GM12878 (cell line): Measurements from ENCODE around the gene DUSP22. TPM values are rescaled to one million over a fixed set of nuclear protein-coding genes. Genes with fewer than 3 reads are reported as not detected.

Experiments used
- ATAC-seq: fragments of 200-7000 bp; cut with Tn5 transposase; 3 replicates; pipeline ENCODE4 v1.9.1; 2020; ENCODE audit warnings: mild to moderate bottlenecking, moderate library complexity
- BruUV-seq: library from RNA; stranded (reverse); fragments of 400-500 nt; replicated peaks from 2 replicates; lab custom pipeline; 2021; lab: Mats Ljungman, UMichigan
- CTCF ChIA-PET: fragments of 300-600 bp; sonication (Branson Sonifier 250); formaldehyde crosslinking; extraction: SDS; loops from one replicate; lab custom pipeline; 2021; ENCODE audit warnings: inconsistent platforms; lab: Yijun Ruan, JAX
- POLR2A ChIA-PET: fragments of 350-600 bp; formaldehyde crosslinking; extraction: SDS; loops from one replicate; lab custom pipeline; 2021; ENCODE audit warnings: inconsistent platforms; lab: Charles Lee
- RAD21 ChIA-PET: fragments of 300-600 bp; sonication (Branson Sonifier 250); formaldehyde crosslinking; loops from one replicate; lab custom pipeline; 2023; ENCODE audit warnings: antibody characterized with exemption; ENCODE audit not compliant: unreplicated experiment; lab: Charles Lee
- SMC1A ChIA-PET: fragments of 300-600 bp; sonication (Branson Sonifier 250); formaldehyde crosslinking; loops from one replicate; lab custom pipeline; 2023; ENCODE audit not compliant: unreplicated experiment, uncharacterized antibody; lab: Charles Lee
- DNase-seq: peaks from one replicate; pipeline ENCODE4 v3.0.0-alpha.2; 2011; ENCODE audit warnings: low read depth, low spot score
- FAIRE-seq: peaks from 3 replicates; lab custom pipeline; 2011; peaks lifted over from hg19 to GRCh38; lab: Jason Lieb, UNC
- H2AFZ ChIP-seq: 2 replicates; pipeline ENCODE4 v1.6.0; 2011; ENCODE audit warnings: low read depth, low read length, control low read depth; ENCODE audit not compliant: control insufficient read depth
- H3K27ac ChIP-seq: 2 replicates; pipeline ENCODE4 v1.5.1; 2011; ENCODE audit warnings: control low read depth; ENCODE audit not compliant: control insufficient read depth, insufficient read depth
- H3K27me3 ChIP-seq, 2 experiments: replicated peaks in 1 of 2; 2 replicates each; pipeline versions ENCODE4 v1.6.0 to v1.6.1; 2011; ENCODE audit warnings: low read length in 1 of 2; ENCODE audit not compliant: control insufficient read depth in 2 of 2, insufficient read depth in 2 of 2
- H3K36me3 ChIP-seq, 2 experiments: 2 replicates each; pipeline ENCODE4 v1.5.1; 2011; ENCODE audit warnings: low read length in 1 of 2; ENCODE audit not compliant: control insufficient read depth in 2 of 2, insufficient read depth in 2 of 2
- H3K4me1 ChIP-seq: 2 replicates; pipeline ENCODE4 v1.6.1; 2011; ENCODE audit warnings: mild to moderate bottlenecking, low read length, moderate library complexity, mixed read lengths; ENCODE audit not compliant: control insufficient read depth, insufficient read depth
- H3K4me2 ChIP-seq: 2 replicates; pipeline ENCODE4 v1.6.0; 2011; ENCODE audit warnings: control low read depth; ENCODE audit not compliant: control insufficient read depth, insufficient read depth
- H3K4me3 ChIP-seq: fragments of 200-600 bp; sonication (generic); 2 replicates; pipeline ENCODE4 v1.5.1; 2016
- H3K79me2 ChIP-seq: 2 replicates; pipeline ENCODE4 v1.6.0; 2011; ENCODE audit warnings: low read length; ENCODE audit not compliant: control insufficient read depth, insufficient read depth
- H3K9ac ChIP-seq: 2 replicates; pipeline ENCODE4 v1.8.0; 2011; ENCODE audit warnings: low read length, control low read depth, mixed read lengths; ENCODE audit not compliant: control insufficient read depth, insufficient read depth
- H3K9me3 ChIP-seq: replicated peaks from 3 replicates; pipeline ENCODE4 v1.5.1; 2011; ENCODE audit warnings: mild to moderate bottlenecking, low read length; ENCODE audit not compliant: control insufficient read depth, insufficient read depth
- H4K20me1 ChIP-seq: 2 replicates; pipeline ENCODE4 v1.6.0; 2011; ENCODE audit not compliant: control insufficient read depth, insufficient read depth
- CREM ChIP-seq: IDR thresholded peaks from 2 replicates; pipeline ENCODE4 v1.6.1; 2014; ENCODE audit warnings: antibody characterized with exemption, low read depth
- CTCF ChIP-seq, 3 experiments: IDR thresholded peaks in 2 of 3; conservative IDR thresholded peaks in 1 of 3; 2 replicates each; pipeline ENCODE4 v1.5.1; 2011; ENCODE audit warnings: low read depth in 3 of 3, low read length in 3 of 3, mild to moderate bottlenecking in 3 of 3, control low read depth in 2 of 3, moderate library complexity in 2 of 3, inconsistent platforms in 1 of 3, mixed read lengths in 1 of 3; ENCODE audit not compliant: control insufficient read depth in 2 of 3, insufficient read depth in 1 of 3; ENCODE audit errors: extremely low read depth in 1 of 3
- GABPA ChIP-seq: IDR thresholded peaks from 2 replicates; pipeline ENCODE4 v1.6.1; 2014; ENCODE audit warnings: antibody characterized with exemption, low read depth, mild to moderate bottlenecking, inconsistent platforms
- HDAC6 ChIP-seq: fragments of 200-600 bp; sonication (generic); IDR thresholded peaks from one replicate; pipeline ENCODE4 v1.8.0; 2017; ENCODE audit warnings: antibody characterized with exemption; ENCODE audit not compliant: unreplicated experiment
- HSF1 ChIP-seq: fragments of 150-350 bp; IDR thresholded peaks from 2 replicates; pipeline ENCODE4 v1.6.1; 2014; ENCODE audit warnings: mild to moderate bottlenecking, low read depth, low read length
- JUNB ChIP-seq: IDR thresholded peaks from 2 replicates; pipeline ENCODE4 v1.6.1; 2016; ENCODE audit warnings: antibody characterized with exemption, mild to moderate bottlenecking
- MEF2A ChIP-seq: IDR thresholded peaks from 2 replicates; pipeline ENCODE4 v1.6.1; 2011; ENCODE audit warnings: low read depth, mild to moderate bottlenecking, low read length, moderate library complexity; ENCODE audit not compliant: insufficient read depth
- MTA2 ChIP-seq: fragments of 450-650 bp; IDR thresholded peaks from 2 replicates; pipeline ENCODE4 v1.6.1; 2016; ENCODE audit warnings: low read depth, mild to moderate bottlenecking, moderate library complexity
- NRF1 ChIP-seq: conservative IDR thresholded peaks from 2 replicates; pipeline ENCODE4 v1.6.1; 2011; ENCODE audit warnings: mild to moderate bottlenecking, low read depth, low read length, improper control_type of control experiment
- POU2F2 ChIP-seq: IDR thresholded peaks from 3 replicates; pipeline ENCODE4 v1.6.1; 2011; ENCODE audit warnings: low read depth, mild to moderate bottlenecking, low read length, borderline replicate concordance
- RAD21 ChIP-seq: IDR thresholded peaks from 2 replicates; pipeline ENCODE4 v1.6.1; 2011; ENCODE audit warnings: mild to moderate bottlenecking, low read depth, low read length, moderate library complexity; ENCODE audit not compliant: insufficient read depth
- RAD51 ChIP-seq: fragments of 450-650 bp; IDR thresholded peaks from 2 replicates; pipeline ENCODE4 v1.6.1; 2016; ENCODE audit warnings: moderate library complexity, mild to moderate bottlenecking, inconsistent platforms
- RFX5 ChIP-seq: IDR thresholded peaks from 2 replicates; pipeline ENCODE4 v1.6.1; 2011; ENCODE audit warnings: low read depth, low read length, improper control_type of control experiment
- SKIL ChIP-seq: fragments of 450-650 bp; IDR thresholded peaks from 2 replicates; pipeline ENCODE4 v1.6.1; 2017; ENCODE audit warnings: mild to moderate bottlenecking, low read depth, inconsistent platforms; ENCODE audit not compliant: poor library complexity, severe bottlenecking
- SPI1 ChIP-seq: IDR thresholded peaks from 2 replicates; pipeline ENCODE4 v1.6.1; 2011; ENCODE audit warnings: low read depth, mild to moderate bottlenecking, low read length, moderate library complexity, borderline replicate concordance; ENCODE audit not compliant: insufficient read depth
- SREBF2 ChIP-seq: IDR thresholded peaks from 2 replicates; pipeline ENCODE4 v1.6.1; 2012; ENCODE audit warnings: mild to moderate bottlenecking, low read length
- USF2 ChIP-seq: IDR thresholded peaks from 2 replicates; pipeline ENCODE4 v1.6.1; 2011; ENCODE audit warnings: low read depth, low read length, improper control_type of control experiment, borderline replicate concordance
- YY1 ChIP-seq: IDR thresholded peaks from 2 replicates; pipeline ENCODE4 v1.6.1; 2011; ENCODE audit warnings: low read depth, mild to moderate bottlenecking, low read length
- WGBS: methylation state at CpG from one replicate; pipeline ENCODE4 v1.1.6; 2016; ENCODE audit warnings: low lambda C conversion rate; ENCODE audit not compliant: insufficient replicate concordance, insufficient coverage; ENCODE audit errors: missing lambda C conversion rate; 5-methylcytosine and 5-hydroxymethylcytosine counted together
- in situ Hi-C: fragments of 300-500 bp; cut with MboI; formaldehyde crosslinking; loops from 9 replicates; pipeline ENCODE4 v1.14.3; 2018; ENCODE audit warnings: mixed read lengths
- intact Hi-C: fragments of 100-400 bp; cut with micrococcal nuclease; formaldehyde crosslinking; loops from one replicate; pipeline ENCODE4 v1.14.2; 2022; ENCODE audit not compliant: unreplicated experiment
- polyA plus RNA-seq, 11 experiments: library from polyadenylated mRNA; depleted of rRNA in 4 of 11; unstranded in 6 of 11; stranded (reverse) in 5 of 11; fragments of >200 nt; fragmentation: Nextera tagmentation in 4 of 11; fragmentation: Illumina TruSeq in 1 of 11; extraction: Ambion mirVana in 4 of 11; extraction: Trizol in 1 of 11; gene quantifications; 1 replicate in 1 of 11; 2 replicates in 10 of 11; pipeline versions ENCODE4 v1.2.1 to v1.2.3, GENCODE V29; 2011 to 2016; ENCODE audit warnings: inconsistent platforms in 2 of 11, missing spikeins in 2 of 11, low read depth in 1 of 11
- total RNA-seq, 4 experiments: library from RNA; depleted of rRNA in 3 of 4; stranded (reverse); fragments of >200 nt in 3 of 4; fragmentation: Illumina TruSeq in 1 of 4; extraction: Trizol in 1 of 4; gene quantifications; 2 replicates each; pipeline versions ENCODE4 v1.2.1 to v1.2.3, GENCODE V29; 2013 to 2021

The DUSP22 gene
- total and polyA plus RNA-seq, 10 of the 15 experiments (the other 5 are each of a cell fraction or from before 2014, with no cell fraction given), result 78.9 to 156 (median 107) TPM

GRCh38 chr6:347232-347631 is 54.9 kb downstream of the DUSP22 start:
- peak overlapping the region; percentile 24; the same call in 1 of the 2 replicates for H3K4me3 ChIP-seq
- H3K36me3 ChIP-seq, result peaks cover 42 to 61% of the 10 kb centered on the region in 2 experiments
- FAIRE-seq (peak; percentile 64), ATAC-seq (peak; percentile 68), DNase-seq (no peak)
- 8% methylated on average over 4 of the region's 4 CpGs for WGBS
- SMC1A ChIA-PET, result interaction anchor here (0.9 to 10.4 kb wide), 7 partner anchors 8 to 34 kb away, joined by 3 to 106 read pairs (median 7); no protein-coding TSS in a partner anchor
- H4K20me1 ChIP-seq, result no peaks in the 10 kb centered on the region; the same call in 1 of the 2 replicates
- H3K4me2 ChIP-seq, result peak overlapping the region; percentile 55
- RAD21 ChIA-PET, result interaction anchor here (0.6 to 4.2 kb wide), 11 partner anchors 9 to 42 kb away, joined by 3 to 27 read pairs (median 4); no protein-coding TSS in a partner anchor
- H3K27ac ChIP-seq, result peak overlapping the region; percentile 84
- CTCF ChIA-PET, result interaction anchor here (1.0 to 2.0 kb wide), 4 partner anchors 10 to 29 kb away, joined by 3 to 7 read pairs (median 4); no protein-coding TSS in a partner anchor
- intact Hi-C loops (no loop called here), in situ Hi-C loops (no loop called here)
- H2AFZ ChIP-seq, result no peak overlapping the region
- POLR2A ChIA-PET, result interaction anchor here (0.8 to 2.4 kb wide), 5 partner anchors 9 to 24 kb away, joined by 3 to 8 read pairs (median 5); no protein-coding TSS in a partner anchor
- H3K9me3 ChIP-seq, result no peaks in the 10 kb centered on the region
- peaks cover 64% of the 10 kb centered on the region for H3K4me1 ChIP-seq
- no peaks in the 10 kb centered on the region for H3K27me3 ChIP-seq
- peaks cover 37% of the 10 kb centered on the region for H3K79me2 ChIP-seq
- no TSS peak for BruUV-seq
- H3K9ac ChIP-seq, result peak overlapping the region; percentile 59
- TF ChIP-seq RAD21 (peak; percentile 58), SPI1 (no peak), RFX5 (no peak), YY1 (peak; percentile 74), CREM (peak; percentile 74), RAD51 (0 out of 2 replicates have a peak, but pooled peaks have one; percentile 2), USF2 (no peak), MTA2 (0 out of 2 replicates have a peak, but pooled peaks have one; percentile 17), SREBF2 (no peak), HDAC6 (no peak), POU2F2 (peak; percentile 98), GABPA (no peak), JUNB (peak; percentile 58), HSF1 (0 out of 2 replicates have a peak, but pooled peaks have one; percentile 19), NRF1 (no peak), SKIL (peak; percentile 49), CTCF (IDR thresholded peaks at IDR 0.05 in 2 of 3, conservative IDR thresholded peaks at IDR 0.05 in 1 of 3; ENCODE audit: control insufficient read depth in 2 of 3, extremely low read depth in 1 of 3, insufficient read depth in 1 of 3, low read depth in 3 of 3, low read length in 3 of 3) (peak in 1 of 3 experiments; percentile 9; a peak in 1 of 6 replicates), MEF2A (peak; percentile 68; the same call in 1 of the 2 replicates)
